Measurements from ENCODE around the gene CBFA2T3.

The CBFA2T3 gene

GRCh38 chr16:88888057-88888456 is 89.0 kb downstream of the CBFA2T3 start:
- TF ChIP-seq CTCF (conservative IDR thresholded peaks at IDR 0.05; ENCODE audit: low read depth, low read length), result no peak
- no peak overlapping the region for H3K4me3 ChIP-seq (ENCODE audit: low read depth, low read length)
- DNase-seq (ENCODE audit: low read depth), result no peak

- no peak overlapping the region for H3K4me3 ChIP-seq (ENCODE audit: low read depth, low read length)
- TF ChIP-seq CTCF (conservative IDR thresholded peaks at IDR 0.05; ENCODE audit: low read depth, low read length), result no peak
- DNase-seq (ENCODE audit: low read depth), result no peak
These were observed 90.0 kb downstream of the CBFA2T3 start for GRCh38 chr16:88886845-88887521.

- no peak for TF ChIP-seq CTCF (conservative IDR thresholded peaks at IDR 0.05; ENCODE audit: low read depth, low read length)
- DNase-seq (ENCODE audit: low read depth), result no peak
- no peak overlapping the region for H3K4me3 ChIP-seq (ENCODE audit: low read depth, low read length)
These were observed 90.6 kb downstream of the CBFA2T3 start for GRCh38 chr16:88886420-88886844.

GRCh38 chr16:88885693-88886280 is 91.2 kb downstream of the CBFA2T3 start:
- no peak for TF ChIP-seq CTCF (conservative IDR thresholded peaks at IDR 0.05; ENCODE audit: low read depth, low read length)
- H3K4me3 ChIP-seq (ENCODE audit: low read depth, low read length), result no peak overlapping the region
- no peak for DNase-seq (ENCODE audit: low read depth)

DNA sequence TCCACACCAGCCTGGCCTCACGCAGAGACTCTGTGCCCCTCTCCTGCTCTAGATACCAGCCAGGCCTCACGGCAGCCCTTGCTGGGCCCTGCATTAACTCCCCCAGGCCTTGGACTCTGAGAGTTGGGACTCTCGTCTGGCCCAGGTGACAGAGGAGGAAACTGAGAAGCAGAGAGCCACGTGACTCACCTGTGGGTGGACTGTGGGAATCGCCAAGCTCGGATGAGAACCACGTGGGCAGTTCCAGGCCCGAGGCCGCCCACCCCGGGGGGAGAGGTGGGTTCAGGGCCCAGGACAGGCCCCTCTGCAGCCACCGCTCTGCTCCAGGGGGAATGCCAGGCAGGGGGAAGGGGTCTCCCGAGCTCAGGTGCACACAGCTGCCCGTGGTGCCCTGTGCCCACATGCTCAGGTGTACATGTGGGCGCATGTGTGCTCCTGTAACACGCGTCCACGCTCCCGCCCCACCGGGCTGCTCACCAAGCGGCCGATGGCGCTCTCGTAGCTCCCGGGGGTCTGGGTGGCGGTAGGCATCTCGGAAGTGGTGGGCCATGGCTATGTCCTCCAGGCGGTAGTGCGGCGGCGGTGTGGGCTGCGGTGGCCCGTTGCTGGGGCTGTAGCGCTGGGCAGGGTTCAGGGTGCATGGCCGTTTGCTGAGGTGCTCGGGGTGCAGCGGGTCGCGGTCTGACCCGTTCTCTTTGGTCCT is 92.3 kb downstream of the CBFA2T3 start:
- no peak for TF ChIP-seq CTCF (conservative IDR thresholded peaks at IDR 0.05; ENCODE audit: low read depth, low read length)
- DNase-seq (ENCODE audit: low read depth), result no peak
- no peak overlapping the region for H3K4me3 ChIP-seq (ENCODE audit: low read depth, low read length)

DNA sequence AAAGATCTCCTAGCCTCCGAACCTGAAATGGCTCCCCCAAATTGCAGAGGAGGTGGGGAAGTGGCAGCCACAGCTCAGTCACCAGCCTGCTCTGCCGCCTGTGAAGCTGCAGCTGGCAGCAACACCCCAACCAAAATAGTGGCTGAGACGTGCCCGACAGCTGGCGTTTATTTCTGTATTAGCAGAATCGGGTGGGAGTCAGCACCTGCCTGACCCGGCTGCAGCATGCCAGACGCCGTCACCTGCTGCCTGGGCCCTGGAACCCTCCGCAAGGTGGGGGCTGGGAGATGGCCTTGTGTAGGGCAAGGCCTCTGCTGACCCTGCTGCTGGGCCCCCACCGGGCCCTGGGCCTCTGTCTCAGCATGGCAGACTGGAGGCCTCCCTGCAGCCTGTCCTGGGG is 93.1 kb downstream of the CBFA2T3 start:
- no peak for DNase-seq (ENCODE audit: low read depth)
- H3K4me3 ChIP-seq (ENCODE audit: low read depth, low read length), result no peak overlapping the region
- TF ChIP-seq CTCF (conservative IDR thresholded peaks at IDR 0.05; ENCODE audit: low read depth, low read length), result no peak
